Astrocyte of the spinal cord (primary cell): Measurements from ENCODE around the gene NPEPL1.

ENCODE experiments used
- DNase-seq: peaks from one replicate; pipeline ENCODE4 v3.0.0; 2011; ENCODE audit warnings: low read depth, low spot score
- H3K4me3 ChIP-seq: 2 replicates; pipeline ENCODE4 v1.5.1; 2011; ENCODE audit warnings: low read depth, mild to moderate bottlenecking, low read length, moderate library complexity
- CTCF ChIP-seq: IDR thresholded peaks from 2 replicates; pipeline ENCODE4 v1.5.1; 2012; ENCODE audit warnings: low read depth, mild to moderate bottlenecking, low read length, inconsistent platforms
- in situ Hi-C: cut with HindIII; loops from 2 replicates; pipeline ENCODE4 v1.10.0; 2017; ENCODE audit warnings: low sequenced_read_pairs

Gene NPEPL1

DNA sequence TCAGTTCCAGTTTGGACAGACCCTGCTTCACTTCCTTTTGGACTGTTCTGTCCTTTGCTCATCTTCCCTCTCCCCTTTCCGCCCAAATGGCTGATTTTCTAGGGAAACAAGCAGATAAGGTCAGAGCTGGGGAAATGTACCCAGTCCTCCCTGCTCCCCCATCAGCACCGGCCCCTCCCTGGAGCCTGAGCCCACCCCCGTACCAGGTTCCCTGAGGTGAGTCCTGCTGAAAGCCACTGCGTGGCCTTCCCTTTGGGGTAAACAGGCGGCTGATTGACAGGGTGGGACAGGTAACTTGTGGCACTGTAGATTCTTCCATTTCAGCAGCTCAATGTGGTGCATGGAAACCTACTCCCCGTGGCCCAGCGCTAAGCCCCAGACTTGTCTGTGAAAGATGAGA, 70.5 kb downstream of the NPEPL1 start:
- no peak for TF ChIP-seq CTCF

More for the DNA sequence above, 70.5 kb downstream of the NPEPL1 start:
- DNase-seq, result no peak
- in situ Hi-C loops, result no loop called here
- H3K4me3 ChIP-seq, result no peak overlapping the region
